ENCODE results near the gene SFTPB.

Gene SFTPB

GRCh38 chr2:85714841-85715240 is 46.8 kb upstream of the SFTPB start:
- TF ChIP-seq FOXM1 (IDR thresholded peaks at IDR 0.05; ENCODE audit: borderline replicate concordance, low read depth) (no peak), REST (IDR thresholded peaks at IDR 0.05; ENCODE audit: low read depth) (no peak), USF1 (IDR thresholded peaks at IDR 0.05) (no peak), MAX (IDR thresholded peaks at IDR 0.05) (no peak), NFIC (IDR thresholded peaks at IDR 0.05) (no peak), TAF1 (IDR thresholded peaks at IDR 0.05; ENCODE audit: low read depth) (no peak), TCF12 (IDR thresholded peaks at IDR 0.05; ENCODE audit: low read depth) (no peak), TEAD4 (IDR thresholded peaks at IDR 0.05) (no peak), EGR1 (IDR thresholded peaks at IDR 0.05) (no peak), YY1 (IDR thresholded peaks at IDR 0.05; ENCODE audit: low read depth) (no peak), ZBTB7A (IDR thresholded peaks at IDR 0.05; ENCODE audit: low read depth) (no peak)

GRCh38 chr2:85713836-85714235 is 45.8 kb upstream of the SFTPB start:
- TF ChIP-seq TCF12 (IDR thresholded peaks at IDR 0.05; ENCODE audit: low read depth) (no peak), YY1 (IDR thresholded peaks at IDR 0.05; ENCODE audit: low read depth) (no peak), REST (IDR thresholded peaks at IDR 0.05; ENCODE audit: low read depth) (no peak), TAF1 (IDR thresholded peaks at IDR 0.05; ENCODE audit: low read depth) (no peak), TEAD4 (IDR thresholded peaks at IDR 0.05) (no peak), RAD21 (IDR thresholded peaks at IDR 0.05; ENCODE audit: low read depth) (no peak), NFIC (IDR thresholded peaks at IDR 0.05) (no peak), EP300 (IDR thresholded peaks at IDR 0.05; ENCODE audit: borderline replicate concordance) (no peak), ZBTB7A (IDR thresholded peaks at IDR 0.05; ENCODE audit: low read depth) (no peak), CREB1 (IDR thresholded peaks at IDR 0.05; ENCODE audit: low read depth) (no peak), MAX (IDR thresholded peaks at IDR 0.05) (no peak), EGR1 (IDR thresholded peaks at IDR 0.05) (no peak), USF1 (IDR thresholded peaks at IDR 0.05) (no peak), CEBPB (IDR thresholded peaks at IDR 0.05) (no peak), FOXM1 (IDR thresholded peaks at IDR 0.05; ENCODE audit: borderline replicate concordance, low read depth) (no peak)

- TF ChIP-seq CEBPB (IDR thresholded peaks at IDR 0.05) (no peak), RAD21 (IDR thresholded peaks at IDR 0.05; ENCODE audit: low read depth) (no peak), NFIC (IDR thresholded peaks at IDR 0.05) (no peak), TAF1 (IDR thresholded peaks at IDR 0.05; ENCODE audit: low read depth) (no peak), USF1 (IDR thresholded peaks at IDR 0.05) (no peak), YY1 (IDR thresholded peaks at IDR 0.05; ENCODE audit: low read depth) (no peak), TCF12 (IDR thresholded peaks at IDR 0.05; ENCODE audit: low read depth) (no peak), FOXM1 (IDR thresholded peaks at IDR 0.05; ENCODE audit: borderline replicate concordance, low read depth) (no peak), EP300 (IDR thresholded peaks at IDR 0.05; ENCODE audit: borderline replicate concordance) (no peak), CREB1 (IDR thresholded peaks at IDR 0.05; ENCODE audit: low read depth) (no peak)
Measured at GRCh38 chr2:85712849-85713612, 45.0 kb upstream of the SFTPB start.

- TF ChIP-seq EP300 (IDR thresholded peaks at IDR 0.05; ENCODE audit: borderline replicate concordance): no peak
- TF ChIP-seq REST (IDR thresholded peaks at IDR 0.05; ENCODE audit: low read depth): no peak
- TF ChIP-seq TEAD4 (IDR thresholded peaks at IDR 0.05): no peak
- no peak for TF ChIP-seq FOXM1 (IDR thresholded peaks at IDR 0.05; ENCODE audit: borderline replicate concordance, low read depth)
- no peak for TF ChIP-seq USF1 (IDR thresholded peaks at IDR 0.05)
- TF ChIP-seq ZBTB7A (IDR thresholded peaks at IDR 0.05; ENCODE audit: low read depth): no peak
- TF ChIP-seq TCF12 (IDR thresholded peaks at IDR 0.05; ENCODE audit: low read depth): no peak
- no peak for TF ChIP-seq NFIC (IDR thresholded peaks at IDR 0.05)
Measured at GRCh38 chr2:85712336-85712735, 44.3 kb upstream of the SFTPB start.

Data from Ishikawa (cell line).